Measurements from ENCODE around the gene GAL3ST3.

GAL3ST3 gene

DNA sequence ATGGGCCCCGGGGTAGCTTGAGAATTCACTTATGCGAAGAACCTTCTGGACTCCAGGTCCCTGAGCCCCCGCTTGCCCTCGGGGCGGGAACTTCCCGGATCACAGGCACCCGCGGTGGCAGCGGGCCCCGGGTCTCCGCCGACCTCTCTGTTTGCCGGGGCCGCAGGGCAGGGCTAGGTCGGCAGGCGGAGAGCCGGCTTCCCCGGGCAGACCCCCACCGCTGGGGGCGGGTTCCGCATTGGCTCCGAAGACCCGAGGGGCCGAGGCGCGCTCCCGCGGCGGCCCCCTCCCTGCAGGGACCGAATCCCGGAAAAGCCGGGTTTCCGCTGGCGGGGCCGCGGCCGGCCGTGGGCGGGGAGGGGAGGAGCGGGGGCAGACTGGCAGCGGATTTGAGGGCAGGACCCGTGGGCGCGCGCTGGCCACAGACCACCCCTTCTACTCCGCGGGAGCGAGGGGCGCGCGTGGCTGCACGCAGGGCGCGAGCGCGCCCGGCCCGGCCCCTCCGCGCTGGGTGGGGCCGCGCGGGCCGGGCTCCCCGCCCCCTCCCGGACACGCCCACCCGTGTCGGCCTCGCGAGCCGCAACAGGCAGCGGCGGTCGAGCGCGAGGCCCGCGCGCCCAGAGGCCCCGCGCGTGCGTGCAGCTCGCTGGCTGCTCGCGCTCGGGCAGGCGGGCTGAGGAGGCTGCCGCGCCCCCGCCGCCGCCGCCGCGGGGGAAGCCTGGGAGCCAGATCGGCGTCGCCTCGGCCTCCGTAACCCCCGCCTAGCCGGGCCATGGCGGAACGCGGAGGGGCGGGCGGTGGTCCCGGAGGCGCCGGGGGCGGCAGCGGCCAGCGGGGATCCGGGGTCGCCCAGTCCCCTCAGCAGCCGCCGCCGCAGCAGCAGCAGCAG, 21.0 kb upstream of the GAL3ST3 start, which contains the start of gene PACS1:
Gene PACS1 (plus strand): TSS at position 558 of the 889 bp plus-strand sequence. CDS start 215 bp downstream, at position 773.
- DNase-seq = peak; percentile 78

DNA sequence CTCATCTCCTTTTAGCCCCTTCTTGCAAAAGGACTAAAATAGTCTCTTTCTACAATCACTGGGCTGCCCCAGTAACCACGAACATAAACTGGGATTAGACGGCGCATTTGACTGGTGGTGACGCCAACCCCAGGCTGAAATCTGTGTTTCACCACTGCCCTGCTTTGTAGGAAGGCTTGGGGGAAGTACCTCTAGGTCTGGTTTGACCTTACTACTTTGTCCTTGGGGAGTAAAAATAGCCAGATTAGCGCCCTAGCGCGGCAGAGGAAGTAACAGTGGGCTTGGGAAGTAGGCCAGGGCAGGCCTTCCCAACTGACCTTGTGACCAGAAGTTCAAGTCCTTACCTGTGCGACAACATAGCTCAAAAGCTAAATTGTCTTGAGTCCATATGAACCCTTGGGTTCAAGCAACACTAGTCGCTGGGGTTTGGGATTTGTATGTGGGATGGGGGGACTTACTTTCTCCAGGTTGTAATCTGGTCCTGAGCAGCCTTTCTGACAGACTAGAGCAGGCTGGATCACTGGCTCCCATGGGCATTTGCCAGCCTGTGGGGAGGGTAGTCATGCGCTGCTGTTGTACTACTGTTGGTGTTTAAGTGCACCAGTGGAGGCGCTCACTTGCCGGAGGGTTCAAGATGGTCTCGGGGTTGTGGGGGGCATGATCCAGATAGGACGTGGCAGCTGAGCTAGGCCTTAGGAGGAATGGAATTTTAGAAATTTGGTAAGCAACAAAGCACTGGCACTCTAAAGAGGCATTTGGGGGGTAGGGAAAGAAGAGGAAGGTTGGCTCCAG, 20.2 kb upstream of the GAL3ST3 start:
- peak; percentile 39 for DNase-seq

GRCh38 chr11:66068154-66068821, 19.3 kb upstream of the GAL3ST3 start:
- peak; percentile 79 for DNase-seq

- DNase-seq = no peak
These were observed 18.7 kb upstream of the GAL3ST3 start for GRCh38 chr11:66067640-66068039.

- DNase-seq = no peak
These were observed 17.8 kb upstream of the GAL3ST3 start for GRCh38 chr11:66066751-66067150.

DNA sequence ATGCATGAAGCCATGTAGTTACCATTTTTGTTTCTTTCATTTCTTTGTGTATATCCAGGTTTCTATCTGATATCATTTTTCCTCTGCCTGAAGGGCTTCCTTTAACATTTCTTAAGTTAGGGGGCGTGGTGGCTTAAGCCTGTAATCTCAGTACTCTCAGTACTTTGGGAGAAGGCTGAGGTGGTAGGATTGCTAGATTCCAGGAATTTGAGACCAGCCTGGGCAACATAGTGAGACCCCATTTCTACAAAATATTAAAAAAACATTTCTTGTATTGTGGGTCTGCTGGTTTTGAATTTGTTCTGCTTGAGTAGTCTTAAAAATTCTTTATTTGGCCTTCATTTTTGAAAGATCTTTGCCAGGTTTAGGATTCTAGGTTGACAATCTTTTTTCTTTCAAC, 15.6 kb upstream of the GAL3ST3 start:
- DNase-seq = no peak

- no peak for DNase-seq
These were observed 14.9 kb upstream of the GAL3ST3 start for GRCh38 chr11:66063900-66064299.

DNA sequence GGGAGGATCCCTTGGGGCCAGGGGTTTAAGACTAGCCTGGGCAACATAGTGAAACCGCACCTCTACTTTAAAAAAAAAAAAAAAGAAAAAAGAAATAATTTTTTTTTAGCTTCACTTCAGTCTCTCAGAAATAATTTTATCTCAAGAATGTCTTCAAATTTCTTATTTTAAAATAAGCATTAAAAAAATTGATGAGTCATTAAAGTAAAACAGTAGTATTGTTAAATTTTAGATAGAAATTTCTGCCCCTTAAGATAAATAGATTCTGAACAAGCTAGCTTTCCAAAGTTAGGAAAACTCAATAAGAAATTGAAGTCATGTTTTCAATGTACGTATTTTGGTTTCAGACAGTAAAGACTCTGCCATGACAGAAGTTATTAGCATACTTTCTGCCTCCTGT, 13.4 kb upstream of the GAL3ST3 start:
- no peak for DNase-seq

DNA sequence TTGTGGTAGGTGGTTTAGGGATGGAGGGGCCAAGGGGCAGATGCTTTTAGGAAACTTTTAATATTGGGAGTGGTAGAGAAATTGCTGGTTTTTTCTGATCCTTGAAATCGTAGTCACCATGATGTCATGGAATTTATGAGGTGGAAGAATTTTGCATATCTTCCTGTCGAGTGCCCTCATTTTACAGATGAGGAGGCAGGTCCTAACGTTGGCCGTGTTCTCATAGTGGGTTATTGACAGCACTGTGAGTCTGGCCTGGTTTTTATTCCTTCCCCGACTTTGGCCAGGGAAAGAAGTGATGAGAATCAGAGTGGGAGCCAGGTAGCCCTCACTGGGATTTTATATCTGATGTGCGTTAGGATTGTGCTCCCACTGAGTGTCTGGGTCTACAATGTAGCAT, 12.3 kb upstream of the GAL3ST3 start:
- no peak for DNase-seq

- DNase-seq = no peak
These were observed 11.2 kb upstream of the GAL3ST3 start for GRCh38 chr11:66059966-66060680.

DNA sequence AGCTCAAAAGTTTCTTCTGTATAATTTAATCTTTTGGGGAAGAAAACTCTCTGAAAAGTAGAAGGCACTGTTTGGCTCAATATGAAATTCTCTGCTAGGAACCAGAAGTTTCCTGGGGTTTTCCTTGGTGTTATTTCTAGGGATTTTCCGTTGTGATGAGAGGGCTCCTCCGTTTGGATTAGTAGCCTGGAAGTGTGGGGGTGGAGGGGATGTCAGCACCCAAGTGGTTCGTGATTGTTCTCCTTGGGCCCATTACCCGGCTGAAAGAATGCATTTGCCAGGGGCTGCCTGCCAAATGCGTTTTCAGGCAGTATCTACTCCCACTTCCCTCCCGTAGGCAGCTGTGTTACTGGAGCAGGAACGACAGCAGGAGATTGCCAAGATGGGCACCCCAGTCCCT, 7.5 kb upstream of the GAL3ST3 start:
- no peak for DNase-seq

DNA sequence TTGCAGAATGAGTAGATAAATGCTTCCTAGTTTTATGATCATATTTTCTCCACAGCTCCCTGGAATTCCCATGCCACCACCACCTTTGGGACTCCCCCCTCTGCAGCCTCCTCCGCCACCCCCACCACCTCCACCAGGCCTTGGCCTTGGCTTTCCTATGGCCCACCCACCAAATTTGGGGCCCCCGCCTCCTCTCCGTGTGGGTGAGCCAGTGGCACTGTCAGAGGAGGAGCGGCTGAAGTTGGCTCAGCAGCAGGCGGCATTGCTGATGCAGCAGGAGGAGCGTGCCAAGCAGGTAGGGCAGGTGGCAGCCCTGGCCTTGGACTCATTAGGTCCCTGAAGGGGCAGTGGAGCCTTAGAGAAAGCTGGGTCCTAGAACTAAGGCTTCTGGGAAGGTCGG, 6.1 kb upstream of the GAL3ST3 start:
- no peak for DNase-seq

DNA sequence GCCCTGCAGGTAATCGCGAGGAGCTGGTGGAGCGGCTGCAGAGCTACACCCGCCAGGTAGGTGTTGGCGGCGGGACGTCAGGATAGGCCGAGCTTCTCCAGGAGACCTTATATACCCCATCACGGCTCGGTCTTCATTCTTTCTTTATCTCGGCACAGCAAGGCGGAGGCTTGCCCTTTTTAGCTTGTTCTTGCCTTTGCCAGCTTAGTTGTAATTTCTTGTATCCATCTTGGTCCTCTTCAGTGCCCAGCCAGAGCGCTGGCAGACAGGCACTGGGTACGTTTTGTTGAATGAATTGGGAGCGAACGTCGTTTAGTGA, 3.7 kb upstream of the GAL3ST3 start:
- no peak for DNase-seq

GRCh38 chr11:66051766-66052663, 3.1 kb upstream of the GAL3ST3 start, which contains the start of gene SF3B2:
Gene SF3B2, plus strand, starts transcription at chr11:66052364. Its CDS starts 21 bp downstream, at chr11:66052385.
- DNase-seq = peak; percentile 97

DNA sequence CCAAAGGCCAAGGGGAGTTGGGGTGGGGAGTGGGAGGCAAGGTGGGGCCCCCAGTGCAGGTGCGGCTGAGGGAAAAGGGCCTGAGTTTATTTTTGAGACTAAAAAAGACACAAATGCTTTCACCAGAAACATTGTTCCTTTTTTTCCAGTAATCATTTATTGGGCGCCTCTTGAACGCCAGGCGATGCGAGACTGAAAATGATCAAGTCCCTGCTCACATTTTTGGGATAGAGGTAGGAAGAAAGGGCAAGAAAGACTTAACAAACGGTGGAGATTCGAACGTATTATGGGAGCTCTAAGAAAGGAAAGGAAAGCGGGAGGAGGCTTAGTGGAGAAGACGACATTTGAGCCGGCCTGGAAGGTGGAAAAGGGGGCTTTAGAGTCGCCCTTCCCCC, 2.4 kb upstream of the GAL3ST3 start:
- no peak for DNase-seq

GRCh38 chr11:66050581-66051231, 1.7 kb upstream of the GAL3ST3 start:
- DNase-seq = no peak

DNA sequence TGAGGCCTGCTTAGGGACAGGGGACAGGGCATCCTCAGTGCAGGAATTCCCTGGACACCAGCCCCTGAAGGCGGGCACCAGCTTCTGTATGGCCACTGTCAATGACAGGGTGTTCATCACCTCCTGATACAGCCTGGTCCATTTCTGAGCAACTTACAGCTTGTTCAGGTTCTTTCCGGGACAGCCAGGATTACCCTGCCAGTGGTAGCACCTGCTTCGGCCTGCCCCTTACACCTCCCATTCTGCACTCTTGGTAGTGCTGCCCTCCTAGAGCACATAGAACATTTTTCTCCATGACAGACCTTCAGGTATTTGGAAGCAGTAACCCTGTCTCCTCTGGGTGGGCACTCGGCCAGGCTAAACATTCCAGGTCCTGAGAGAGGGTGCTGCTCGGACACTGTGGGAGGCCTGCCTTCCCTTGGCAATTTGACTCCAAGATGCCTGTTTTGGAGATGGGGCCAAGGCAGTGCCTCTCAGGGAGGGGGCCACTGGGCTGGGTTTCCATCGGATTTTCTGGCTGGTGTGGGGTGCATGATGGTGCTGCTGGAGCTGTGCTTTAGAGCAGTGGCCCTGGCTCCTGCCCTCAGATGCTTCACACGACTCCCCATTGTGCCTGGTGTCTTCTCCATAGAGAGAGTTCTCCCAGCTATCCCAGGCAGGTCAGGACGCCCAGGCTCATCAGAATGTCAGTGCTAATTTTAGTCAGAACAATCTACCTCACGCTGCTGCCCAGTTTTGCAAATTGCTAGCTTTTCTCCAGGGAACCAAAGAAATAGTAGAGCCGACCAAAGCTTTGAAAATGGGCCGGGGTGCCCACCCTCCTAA, 1.2 kb downstream of the GAL3ST3 start:
- DNase-seq = no peak

DNA sequence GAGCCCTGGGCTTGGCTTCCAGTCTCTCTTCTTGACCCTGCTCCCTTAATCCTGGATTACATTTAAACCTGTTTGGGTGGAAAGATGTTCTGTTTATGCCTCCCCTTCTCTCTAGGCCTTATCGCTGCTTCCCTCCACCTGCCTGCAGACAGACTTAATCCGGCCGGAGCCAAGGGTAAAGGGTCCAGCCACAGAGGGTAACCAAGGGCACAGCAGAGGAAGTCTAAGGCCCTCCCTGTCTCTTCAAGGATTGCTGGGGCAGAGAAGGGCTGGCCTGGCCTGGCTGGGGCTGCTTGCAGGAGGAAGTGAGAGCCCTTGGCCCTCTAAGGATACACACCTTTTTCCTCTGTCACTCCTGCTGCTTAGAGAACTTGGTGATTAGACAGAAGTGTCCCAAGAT, 2.1 kb downstream of the GAL3ST3 start:
- DNase-seq = no peak

DNA sequence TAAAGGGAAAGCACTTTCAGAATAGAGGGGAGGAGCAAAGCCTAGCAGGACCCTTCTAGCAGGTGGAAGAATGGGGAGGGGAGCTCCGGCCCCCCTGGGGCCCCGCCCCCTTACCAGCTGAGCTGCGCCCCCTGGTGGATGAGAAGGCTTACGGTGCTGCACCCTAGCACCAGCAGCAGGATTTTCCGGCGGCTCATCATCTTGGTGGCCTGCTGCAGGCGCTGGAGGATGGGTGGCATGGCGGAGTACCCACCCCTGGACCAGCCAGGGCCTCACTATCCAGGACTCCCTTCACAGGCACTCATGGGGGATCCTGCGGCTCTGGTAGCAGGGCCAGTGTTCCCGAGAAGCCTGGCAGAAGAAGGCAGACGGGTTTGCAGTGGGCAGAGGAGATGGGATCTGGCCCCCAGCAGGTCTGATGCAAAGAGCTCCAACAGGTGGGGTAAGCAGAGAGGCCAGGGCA, 3.8 kb downstream of the GAL3ST3 start:
- DNase-seq = peak; percentile 85

- no peak for DNase-seq
These were observed 4.2 kb downstream of the GAL3ST3 start for GRCh38 chr11:66044757-66045156.
